ENCODE measurements around the gene RFWD3.

Gene RFWD3

GRCh38 chr16:74578838-74579237 lies 87.8 kb downstream of the RFWD3 start:
- no peak for DNase-seq

DNA sequence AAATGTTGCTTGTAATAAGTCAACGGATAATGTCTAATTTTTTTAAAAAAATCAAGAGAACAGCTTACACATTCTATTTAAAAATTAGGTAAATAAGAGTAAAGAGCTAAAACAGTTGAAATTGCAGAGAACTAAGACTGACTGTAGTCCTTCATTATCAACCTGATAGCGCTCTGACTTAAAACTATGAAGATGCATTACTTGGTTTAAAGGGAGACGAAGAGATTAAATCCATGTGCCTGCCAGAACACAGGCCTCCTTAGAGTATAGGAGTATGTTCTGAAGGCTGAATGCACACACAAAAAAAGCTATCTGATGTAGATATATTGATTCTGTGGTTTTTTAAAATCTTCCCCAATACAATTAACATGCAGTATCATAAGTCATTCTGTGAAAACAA lies 88.2 kb downstream of the RFWD3 start:
- DNase-seq, result no peak

- peak in 2 of 4 experiments; percentile 43 to 44 for DNase-seq
Observed at GRCh38 chr16:74577882-74578366, 88.8 kb downstream of the RFWD3 start.

DNA sequence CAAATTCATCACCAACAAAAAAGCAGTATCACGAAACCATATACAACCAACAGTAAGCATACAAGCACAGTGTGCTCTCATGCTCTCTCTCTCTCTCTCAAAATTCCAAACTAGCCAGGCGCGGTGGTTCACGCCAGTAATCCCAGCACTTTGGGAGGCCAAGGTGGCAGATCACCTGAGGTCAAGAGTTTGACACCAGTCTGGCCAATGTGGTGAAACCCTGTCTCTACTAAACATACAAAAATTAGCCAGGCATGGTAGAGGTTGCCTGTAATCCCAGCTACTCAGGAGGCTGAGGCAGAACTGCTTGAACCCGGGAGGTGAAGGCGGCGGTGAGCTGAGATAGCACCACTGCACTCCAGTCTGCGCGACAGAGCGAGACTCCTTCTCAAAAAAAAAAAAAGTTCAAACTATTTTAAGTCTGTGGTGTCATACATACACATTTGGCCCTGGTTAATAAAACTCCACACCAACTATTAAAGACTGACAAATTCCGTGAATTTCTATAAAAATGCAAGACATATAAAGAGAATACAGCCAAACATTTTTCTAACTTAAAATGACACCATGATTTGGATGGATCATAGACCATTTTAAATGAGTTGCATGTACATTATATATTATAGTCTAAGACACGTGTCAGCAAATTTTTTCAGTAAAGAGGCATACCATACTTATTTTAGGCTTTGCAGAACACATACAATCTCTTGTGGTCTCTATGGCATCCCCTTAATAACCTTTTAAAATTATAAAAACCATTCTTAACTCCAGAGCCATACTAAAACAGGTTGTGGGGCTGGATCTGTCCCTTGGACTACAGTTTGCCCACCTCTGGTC lies 90.7 kb downstream of the RFWD3 start:
- DNase-seq, result no peak

DNA sequence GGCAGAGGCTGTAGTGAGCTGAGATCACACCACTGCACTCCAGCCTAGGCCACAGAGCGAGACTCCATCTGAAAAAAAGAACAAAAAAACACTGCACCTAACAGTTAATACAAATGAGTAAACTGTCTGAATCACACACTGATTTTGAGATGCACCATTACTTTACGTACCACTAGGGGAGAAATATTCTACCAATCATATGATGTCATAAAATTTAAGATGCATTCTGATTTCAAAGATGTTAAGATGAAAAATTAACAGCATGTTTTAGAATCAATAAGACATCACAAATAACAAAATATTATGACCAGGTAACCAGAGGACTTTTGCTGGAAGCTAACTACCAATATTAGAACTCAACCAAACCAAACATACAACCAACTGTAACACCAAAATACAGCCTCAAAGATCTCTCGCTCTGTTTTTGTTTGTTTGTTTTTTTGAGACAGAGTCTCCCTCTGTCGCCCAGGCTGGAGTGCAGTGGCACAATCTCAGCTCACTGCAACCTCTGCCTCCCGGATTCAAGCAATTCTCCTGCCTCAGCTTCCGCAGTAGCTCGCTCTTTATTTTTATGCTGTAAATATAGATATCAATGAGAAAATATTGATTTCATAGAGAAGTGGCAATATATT lies 91.4 kb downstream of the RFWD3 start:
- DNase-seq, result no peak

DNA sequence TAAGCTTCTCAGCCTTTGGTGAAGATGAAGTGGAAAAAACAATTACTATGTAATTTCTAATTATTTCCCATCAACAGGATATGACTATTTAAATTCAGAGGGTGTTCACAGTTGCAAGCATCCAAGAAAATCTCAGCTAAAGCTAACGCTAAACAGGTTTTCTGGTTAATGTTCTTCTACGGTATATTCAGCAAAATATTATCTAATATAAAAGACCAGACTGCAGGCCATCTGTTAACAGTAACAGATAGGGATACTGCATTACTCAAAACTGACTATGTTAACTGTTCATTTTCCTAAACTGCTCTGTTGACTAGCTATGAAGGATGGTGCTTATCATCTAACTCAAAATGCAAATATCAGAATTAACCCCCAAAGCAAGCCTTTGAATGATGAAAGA lies 92.5 kb downstream of the RFWD3 start:
- DNase-seq, result no peak

DNA sequence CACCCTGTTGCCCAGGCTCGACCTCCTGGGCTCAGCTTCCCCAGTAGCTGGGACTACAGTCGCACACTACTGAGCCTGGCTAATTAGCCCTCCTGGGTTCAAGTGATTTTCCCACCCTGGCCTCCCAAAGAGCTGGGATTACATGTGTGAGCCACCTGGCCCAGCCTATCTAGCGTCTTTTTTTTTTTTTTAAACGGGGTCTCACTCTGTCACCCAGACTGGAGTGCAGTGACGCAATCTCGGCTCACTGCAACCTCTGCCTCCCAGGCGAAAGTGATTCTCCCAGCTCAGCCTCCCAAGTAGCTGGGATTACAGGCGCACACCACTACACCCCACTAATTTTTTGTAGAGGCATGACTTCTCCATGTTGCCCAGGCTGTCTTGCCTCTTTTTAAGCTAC lies 93.1 kb downstream of the RFWD3 start:
- DNase-seq, result no peak
